Uterus (tissue), 4 donors: ENCODE data around the gene OR52E1. TPM values are rescaled to one million over a fixed set of nuclear protein-coding genes. Genes with fewer than 3 reads are reported as not detected.

Experiments used
- DNase-seq, 2 donors: peaks; one replicate each; pipeline ENCODE4 v3.0.0-alpha.2; 2019 to 2020
- H3K27ac ChIP-seq, 2 donors: fragments of 200-600 bp; sonication (generic); 1 replicate in 1 of 2; 2 replicates in 1 of 2; pipeline ENCODE4 v1.5.1; 2016 to 2018
- H3K27me3 ChIP-seq, 2 donors: fragments of 200-600 bp; sonication (generic); one replicate each; pipeline ENCODE4 v1.5.1; 2018 to 2019; ENCODE audit warnings: control low read depth in 1 of 2
- H3K36me3 ChIP-seq, 2 donors: fragments of 200-600 bp; sonication (generic); one replicate each; pipeline ENCODE4 v1.5.1; 2019; ENCODE audit warnings: control low read depth in 1 of 2
- H3K4me1 ChIP-seq, 2 donors: fragments of 200-600 bp; sonication (generic); one replicate each; pipeline ENCODE4 v1.5.1; 2018 to 2019; ENCODE audit warnings: control low read depth in 1 of 2
- H3K4me3 ChIP-seq, 2 donors: fragments of 200-600 bp; sonication (generic); 1 replicate in 1 of 2; 2 replicates in 1 of 2; pipeline ENCODE4 v1.5.1; 2018 to 2019; ENCODE audit warnings: mild to moderate bottlenecking in 1 of 2
- H3K9me3 ChIP-seq, 2 donors: fragments of 200-600 bp; sonication (generic); one replicate each; pipeline ENCODE4 v1.5.1; 2019; ENCODE audit warnings: control low read depth in 1 of 2
- POLR2A ChIP-seq, 2 donors: fragments of 450-650 bp; IDR thresholded peaks; one replicate each; pipeline ENCODE4 v1.6.1; 2016; ENCODE audit warnings: antibody characterized with exemption in 2 of 2, mild to moderate bottlenecking in 1 of 2, moderate library complexity in 1 of 2
- intact Hi-C: fragments of 100-400 bp; cut with DNase I; formaldehyde crosslinking; loops from one replicate; pipeline ENCODE4 v1.15.1; 2023; ENCODE audit warnings: low total_unique reads
- total RNA-seq, 4 donors: library from RNA; depleted of rRNA in 3 of 4; stranded (reverse); fragments of >200 nt in 3 of 4; gene quantifications; one replicate each; pipeline versions ENCODE4 v1.1.0 to v1.2.4, GENCODE V29; 2014 to 2023
- TF ChIP-seq, protein P1 (sequence below), 4 experiments: fragments of 200-600 bp in 2 of 4; fragments of 450-650 bp in 2 of 4; sonication (generic) in 2 of 4; IDR thresholded peaks; one replicate each; pipeline ENCODE4 v1.5.1; 2016 to 2019; ENCODE audit warnings: antibody characterized with exemption in 4 of 4, mild to moderate bottlenecking in 2 of 4, moderate library complexity in 1 of 4
- donor health status: DM: yes; HTN: yes; CAD: no.

The OR52E1 gene
- total RNA-seq, 4 donors from 2014 or later: not detected

DNA sequence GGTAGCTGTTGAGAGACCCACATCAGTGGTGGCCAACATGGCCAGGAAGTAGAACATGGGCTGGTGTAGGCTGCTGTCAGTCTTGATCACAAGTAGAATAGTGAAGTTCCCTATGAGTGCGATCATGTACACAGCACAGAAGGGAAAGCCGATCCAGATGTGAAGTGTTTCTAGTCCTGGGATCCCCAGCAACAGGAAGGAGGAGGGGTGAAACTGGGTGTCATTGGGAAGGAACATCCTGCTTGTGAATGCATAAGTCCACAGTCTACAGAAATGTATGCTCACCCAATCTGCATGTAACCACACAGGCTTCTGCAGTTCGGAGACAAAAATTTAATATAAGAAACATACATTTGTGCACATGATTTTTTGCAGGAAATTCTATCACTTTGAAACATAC lies 10.0 kb upstream of the OR52E1 start, which contains the start of gene OR52E2:
Gene OR52E2 (minus strand): TSS at position 237 of the 400 bp plus-strand sequence. CDS start 0 bp downstream, at position 237.
- no peaks in the 10 kb centered on the region for H3K27me3 ChIP-seq
- TF ChIP-seq, protein P1, sequence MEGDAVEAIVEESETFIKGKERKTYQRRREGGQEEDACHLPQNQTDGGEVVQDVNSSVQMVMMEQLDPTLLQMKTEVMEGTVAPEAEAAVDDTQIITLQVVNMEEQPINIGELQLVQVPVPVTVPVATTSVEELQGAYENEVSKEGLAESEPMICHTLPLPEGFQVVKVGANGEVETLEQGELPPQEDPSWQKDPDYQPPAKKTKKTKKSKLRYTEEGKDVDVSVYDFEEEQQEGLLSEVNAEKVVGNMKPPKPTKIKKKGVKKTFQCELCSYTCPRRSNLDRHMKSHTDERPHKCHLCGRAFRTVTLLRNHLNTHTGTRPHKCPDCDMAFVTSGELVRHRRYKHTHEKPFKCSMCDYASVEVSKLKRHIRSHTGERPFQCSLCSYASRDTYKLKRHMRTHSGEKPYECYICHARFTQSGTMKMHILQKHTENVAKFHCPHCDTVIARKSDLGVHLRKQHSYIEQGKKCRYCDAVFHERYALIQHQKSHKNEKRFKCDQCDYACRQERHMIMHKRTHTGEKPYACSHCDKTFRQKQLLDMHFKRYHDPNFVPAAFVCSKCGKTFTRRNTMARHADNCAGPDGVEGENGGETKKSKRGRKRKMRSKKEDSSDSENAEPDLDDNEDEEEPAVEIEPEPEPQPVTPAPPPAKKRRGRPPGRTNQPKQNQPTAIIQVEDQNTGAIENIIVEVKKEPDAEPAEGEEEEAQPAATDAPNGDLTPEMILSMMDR (IDR thresholded peaks at IDR 0.05): no peak

DNA sequence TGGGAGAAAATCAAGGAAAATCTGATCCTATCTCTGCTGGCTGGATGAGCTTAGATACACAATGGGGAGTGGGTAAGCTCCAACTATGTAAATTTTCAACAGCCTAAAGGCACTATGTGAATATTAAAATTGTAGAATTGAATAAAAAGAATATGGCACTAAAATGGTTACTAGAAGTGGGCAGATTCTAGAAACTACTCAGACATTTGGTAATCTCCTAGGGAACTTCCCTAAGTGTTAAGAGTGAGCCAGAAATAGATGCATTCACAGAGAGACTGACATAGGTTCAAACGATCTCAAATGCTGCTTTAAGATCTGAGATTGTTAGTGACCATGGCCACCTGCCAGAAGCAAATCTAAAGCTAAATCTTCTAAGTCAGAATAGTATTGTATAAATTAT lies 4.3 kb upstream of the OR52E1 start:
- no peak overlapping the region for H3K4me3 ChIP-seq
- H3K27me3 ChIP-seq: no peaks in the 10 kb centered on the region
- no peak for DNase-seq
- no peak overlapping the region for H3K27ac ChIP-seq
- no peaks in the 10 kb centered on the region for H3K9me3 ChIP-seq
- no peaks in the 10 kb centered on the region for H3K36me3 ChIP-seq
- TF ChIP-seq, protein P1 (IDR thresholded peaks at IDR 0.05): no peak
- TF ChIP-seq POLR2A (IDR thresholded peaks at IDR 0.05): no peak
- no peaks in the 10 kb centered on the region for H3K4me1 ChIP-seq
- intact Hi-C loops: no loop called here

More for the DNA sequence above, 10.0 kb upstream of the OR52E1 start, which contains the start of gene OR52E2:
- Histone ChIP-seq H3K9me3 (no peaks in the 10 kb centered on the region), H3K4me3 (no peak within 1 kb of the TSS), H3K4me1 (no peaks in the 10 kb centered on the region), H3K36me3 (no peaks in the 10 kb centered on the region), H3K27ac (no peak within 1 kb of the TSS)
- DNase-seq: no peak
- intact Hi-C loops: no loop called here

DNA sequence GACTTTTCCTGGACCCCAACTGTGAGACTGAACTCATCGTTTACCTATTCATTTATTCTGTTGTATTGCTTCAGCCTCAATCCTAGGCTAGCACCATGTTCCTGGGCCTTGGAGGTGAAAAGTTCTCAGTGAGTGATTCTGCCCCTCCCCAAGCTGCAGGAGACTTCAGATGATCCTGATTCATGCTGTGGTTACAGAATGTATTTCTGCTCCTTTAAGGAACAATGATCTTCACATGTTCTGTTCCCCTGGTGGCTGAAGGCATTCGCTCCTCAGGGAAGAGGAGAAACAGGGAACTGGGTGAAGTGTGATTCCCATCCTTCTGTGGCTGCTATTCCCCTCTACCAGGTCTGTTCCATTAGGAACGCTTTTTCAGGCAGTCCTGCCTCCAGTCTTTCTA lies 2.4 kb downstream of the OR52E1 start:
- intact Hi-C loops: no loop called here
- H3K36me3 ChIP-seq: no peaks in the 10 kb centered on the region
- DNase-seq: no peak
- no peaks in the 10 kb centered on the region for H3K4me1 ChIP-seq
- no peak for TF ChIP-seq POLR2A (IDR thresholded peaks at IDR 0.05)
- no peaks in the 10 kb centered on the region for H3K27me3 ChIP-seq
- no peak overlapping the region for H3K27ac ChIP-seq
- H3K4me3 ChIP-seq: no peak overlapping the region
- H3K9me3 ChIP-seq: no peaks in the 10 kb centered on the region

DNA sequence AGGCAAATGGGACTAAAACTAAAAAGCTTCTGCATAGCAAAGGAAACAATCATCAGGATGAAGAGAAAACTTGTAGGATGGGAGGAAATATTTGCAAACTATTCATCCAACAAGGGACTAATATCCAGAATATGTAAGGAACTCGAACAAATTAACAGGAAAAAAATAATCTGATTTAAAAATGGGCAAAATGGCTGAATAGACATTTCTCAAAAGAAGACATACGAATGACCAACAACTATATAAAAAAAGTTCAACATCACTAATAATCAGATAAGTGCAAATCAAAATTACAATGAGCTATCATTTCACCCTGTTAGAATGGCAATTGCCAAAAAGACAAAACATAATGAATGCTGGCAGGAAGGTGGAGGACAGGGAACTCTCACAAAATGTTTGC lies 12.0 kb downstream of the OR52E1 start:
- no peak for DNase-seq
- TF ChIP-seq, protein P1 (IDR thresholded peaks at IDR 0.05): no peak
- no peak for TF ChIP-seq POLR2A (IDR thresholded peaks at IDR 0.05)
- Histone ChIP-seq H3K27ac (no peak overlapping the region), H3K27me3 (no peaks in the 10 kb centered on the region), H3K36me3 (no peaks in the 10 kb centered on the region), H3K9me3 (no peaks in the 10 kb centered on the region), H3K4me3 (no peak overlapping the region), H3K4me1 (no peaks in the 10 kb centered on the region)
- intact Hi-C loops: no loop called here

DNA sequence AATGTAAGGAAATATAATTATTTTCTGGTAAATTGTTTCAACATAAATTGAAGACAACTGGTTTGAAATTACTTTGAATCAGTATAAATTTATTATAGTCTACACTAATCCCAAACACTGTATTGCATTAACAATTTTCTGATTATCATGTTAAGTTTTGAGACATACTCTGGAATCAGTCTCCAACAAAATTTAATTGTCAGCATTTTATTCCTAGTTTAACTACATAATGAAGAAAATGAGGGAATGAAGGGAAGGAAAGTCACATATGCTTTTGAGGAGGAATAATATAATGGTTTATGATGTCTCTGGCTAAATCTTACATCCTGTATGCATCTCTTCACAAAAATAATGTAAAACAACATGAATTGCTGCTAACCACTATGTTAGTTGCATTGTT lies 14.2 kb downstream of the OR52E1 start:
- TF ChIP-seq POLR2A (IDR thresholded peaks at IDR 0.05): no peak
- TF ChIP-seq, protein P1 (IDR thresholded peaks at IDR 0.05): no peak
- DNase-seq: no peak

DNA sequence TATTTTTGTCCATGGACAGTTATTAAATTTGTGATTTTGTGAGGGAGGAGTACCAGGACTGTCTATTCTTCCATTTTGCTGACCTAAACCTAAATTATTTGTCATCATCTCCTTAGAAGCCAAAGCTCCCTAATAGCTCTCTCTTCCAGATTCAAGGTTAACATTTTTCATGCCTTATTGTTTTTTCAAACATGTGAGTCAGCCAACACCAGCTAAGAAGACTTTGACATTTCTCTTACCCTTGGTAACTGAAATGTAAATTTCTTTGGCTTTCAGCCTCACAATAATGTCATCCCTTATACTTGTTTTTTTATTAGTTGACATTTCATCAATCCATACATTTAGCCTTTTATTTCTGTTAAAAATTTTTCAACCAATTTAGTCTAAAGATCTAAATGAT lies 19.2 kb downstream of the OR52E1 start:
- Histone ChIP-seq H3K4me3 (no peak overlapping the region), H3K36me3 (no peaks in the 10 kb centered on the region), H3K9me3 (no peaks in the 10 kb centered on the region), H3K4me1 (no peaks in the 10 kb centered on the region), H3K27me3 (no peaks in the 10 kb centered on the region), H3K27ac (no peak overlapping the region)
- no peak for DNase-seq
- TF ChIP-seq POLR2A (IDR thresholded peaks at IDR 0.05): no peak
- TF ChIP-seq, protein P1 (IDR thresholded peaks at IDR 0.05): no peak
- intact Hi-C loops: no loop called here

More for the DNA sequence above, 14.2 kb downstream of the OR52E1 start:
- no peaks in the 10 kb centered on the region for H3K27me3 ChIP-seq
- H3K4me3 ChIP-seq: no peak overlapping the region
- no peaks in the 10 kb centered on the region for H3K36me3 ChIP-seq
- H3K27ac ChIP-seq: no peak overlapping the region
- intact Hi-C loops: no loop called here
- no peaks in the 10 kb centered on the region for H3K9me3 ChIP-seq
- H3K4me1 ChIP-seq: no peaks in the 10 kb centered on the region
